Tibial nerve (tissue), 4 donors: ENCODE results near the gene RSL1D1. TPM values are rescaled to one million over a fixed set of nuclear protein-coding genes. Genes with fewer than 3 reads are reported as not detected.

Source experiments
- DNase-seq, 2 donors: peaks; one replicate each; pipeline ENCODE4 v3.0.0-alpha.2; 2019; ENCODE audit warnings: low spot score in 2 of 2
- H3K27ac ChIP-seq, 4 donors: fragments of 200-600 bp; sonication (generic) in 3 of 4; one replicate each; pipeline ENCODE4 v1.5.1; 2017 to 2019; ENCODE audit warnings: mild to moderate bottlenecking in 1 of 4
- H3K27me3 ChIP-seq, 2 donors: fragments of 200-600 bp; sonication (generic) in 1 of 2; one replicate each; pipeline versions ENCODE4 v1.5.1 to v1.6.0; 2017 to 2019
- H3K36me3 ChIP-seq, 3 donors: fragments of 200-600 bp; sonication (generic); one replicate each; pipeline ENCODE4 v1.5.1; 2018 to 2019
- H3K4me1 ChIP-seq, 4 donors: fragments of 200-600 bp; sonication (generic) in 3 of 4; one replicate each; pipeline ENCODE4 v1.5.1; 2017 to 2019
- H3K4me3 ChIP-seq, 4 donors: fragments of 200-600 bp; sonication (generic) in 3 of 4; one replicate each; pipeline ENCODE4 v1.5.1; 2017 to 2019; ENCODE audit warnings: mild to moderate bottlenecking in 1 of 4, moderate library complexity in 1 of 4
- H3K9me3 ChIP-seq, 4 donors: fragments of 200-600 bp; sonication (generic) in 3 of 4; one replicate each; pipeline ENCODE4 v1.5.1; 2017 to 2019
- EP300 ChIP-seq, 2 donors: sonication (generic); formaldehyde crosslinking; IDR thresholded peaks; one replicate each; pipeline ENCODE4 v1.6.1; 2017; ENCODE audit warnings: antibody characterized with exemption in 2 of 2, mild to moderate bottlenecking in 1 of 2
- POLR2A ChIP-seq, 2 donors: fragments of 450-650 bp; IDR thresholded peaks; one replicate each; pipeline ENCODE4 v1.6.1; 2017; ENCODE audit warnings: antibody characterized with exemption in 2 of 2, mild to moderate bottlenecking in 2 of 2, moderate library complexity in 2 of 2
- WGBS, 2 donors: methylation state at CpG; one replicate each; pipeline ENCODE4 v1.1.5; 2018; 5-methylcytosine and 5-hydroxymethylcytosine counted together
- total RNA-seq, 4 donors: library from RNA; depleted of rRNA; stranded (reverse); fragments of >200 nt; gene quantifications; one replicate each; pipeline ENCODE4 v1.1.0, GENCODE V29; 2016
- TF ChIP-seq, protein P1 (sequence below), 5 experiments: fragments of 200-600 bp in 3 of 5; fragments of 450-650 bp in 2 of 5; sonication (generic) in 3 of 5; IDR thresholded peaks; one replicate each; pipeline ENCODE4 v1.5.1; 2016 to 2019; ENCODE audit warnings: antibody characterized with exemption in 5 of 5, mild to moderate bottlenecking in 3 of 5, moderate library complexity in 2 of 5

The RSL1D1 gene
- total RNA-seq, 4 donors from 2014 or later: 67.3 to 107 (median 103) TPM

DNA sequence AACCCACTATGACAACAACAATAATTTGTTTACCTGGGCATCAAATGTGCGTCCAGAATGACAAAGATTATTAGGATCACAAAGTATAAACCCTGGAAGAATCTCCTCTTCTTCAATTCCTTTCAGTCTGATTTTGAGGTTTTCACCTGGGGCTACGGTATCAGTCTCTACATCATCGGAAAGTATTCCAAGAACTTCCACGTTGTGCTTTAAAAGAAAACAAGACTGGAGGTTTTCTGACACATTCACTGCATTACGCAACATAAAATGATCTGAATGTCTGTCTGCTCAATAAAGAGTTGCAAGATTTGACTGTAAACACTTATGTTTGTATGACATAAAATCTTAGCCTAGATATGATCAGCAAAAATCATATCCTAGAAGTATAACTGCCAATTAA lies 26.0 kb upstream of the RSL1D1 start:
- Histone ChIP-seq H3K4me3 (no peak overlapping the region), H3K27ac (no peak overlapping the region), H3K9me3 (no peaks in the 10 kb centered on the region), H3K4me1 (no peaks in the 10 kb centered on the region), H3K36me3 (peaks cover 0 to 93% (median 7%) of the 10 kb centered on the region in 3 donors), H3K27me3 (no peaks in the 10 kb centered on the region)
- WGBS, 2 donors: 85 to 87% methylated on average over 5 of the region's 5 CpGs
- TF ChIP-seq POLR2A (IDR thresholded peaks at IDR 0.05) (no peak), EP300 (IDR thresholded peaks at IDR 0.05) (no peak)
- TF ChIP-seq, protein P1, sequence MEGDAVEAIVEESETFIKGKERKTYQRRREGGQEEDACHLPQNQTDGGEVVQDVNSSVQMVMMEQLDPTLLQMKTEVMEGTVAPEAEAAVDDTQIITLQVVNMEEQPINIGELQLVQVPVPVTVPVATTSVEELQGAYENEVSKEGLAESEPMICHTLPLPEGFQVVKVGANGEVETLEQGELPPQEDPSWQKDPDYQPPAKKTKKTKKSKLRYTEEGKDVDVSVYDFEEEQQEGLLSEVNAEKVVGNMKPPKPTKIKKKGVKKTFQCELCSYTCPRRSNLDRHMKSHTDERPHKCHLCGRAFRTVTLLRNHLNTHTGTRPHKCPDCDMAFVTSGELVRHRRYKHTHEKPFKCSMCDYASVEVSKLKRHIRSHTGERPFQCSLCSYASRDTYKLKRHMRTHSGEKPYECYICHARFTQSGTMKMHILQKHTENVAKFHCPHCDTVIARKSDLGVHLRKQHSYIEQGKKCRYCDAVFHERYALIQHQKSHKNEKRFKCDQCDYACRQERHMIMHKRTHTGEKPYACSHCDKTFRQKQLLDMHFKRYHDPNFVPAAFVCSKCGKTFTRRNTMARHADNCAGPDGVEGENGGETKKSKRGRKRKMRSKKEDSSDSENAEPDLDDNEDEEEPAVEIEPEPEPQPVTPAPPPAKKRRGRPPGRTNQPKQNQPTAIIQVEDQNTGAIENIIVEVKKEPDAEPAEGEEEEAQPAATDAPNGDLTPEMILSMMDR (IDR thresholded peaks at IDR 0.05): no peak
- no peak for DNase-seq

GRCh38 chr16:11876306-11876705 lies 25.0 kb upstream of the RSL1D1 start:
- H3K4me3 ChIP-seq: no peak overlapping the region
- H3K27ac ChIP-seq: no peak overlapping the region
- TF ChIP-seq POLR2A (IDR thresholded peaks at IDR 0.05) (no peak), EP300 (IDR thresholded peaks at IDR 0.05) (no peak)
- TF ChIP-seq, protein P1 (IDR thresholded peaks at IDR 0.05): no peak
- no peak for DNase-seq
- peaks cover 0 to 84% (median 0%) of the 10 kb centered on the region in 3 donors for H3K36me3 ChIP-seq
- no peaks in the 10 kb centered on the region for H3K27me3 ChIP-seq
- no peaks in the 10 kb centered on the region for H3K9me3 ChIP-seq
- peaks cover 0 to 2% (median 0%) of the 10 kb centered on the region in 4 donors for H3K4me1 ChIP-seq
- WGBS, 2 donors: 90 to 91% methylated on average over 10 to 12 of the region's 12 CpGs

GRCh38 chr16:11875721-11876120 lies 24.4 kb upstream of the RSL1D1 start:
- Histone ChIP-seq H3K9me3 (no peaks in the 10 kb centered on the region), H3K36me3 (peaks cover 0 to 78% (median 0%) of the 10 kb centered on the region in 3 donors), H3K27ac (no peak overlapping the region), H3K27me3 (no peaks in the 10 kb centered on the region), H3K4me3 (no peak overlapping the region), H3K4me1 (peaks cover 0 to 8% (median 0%) of the 10 kb centered on the region in 4 donors)
- DNase-seq: no peak
- TF ChIP-seq EP300 (IDR thresholded peaks at IDR 0.05) (no peak), POLR2A (IDR thresholded peaks at IDR 0.05) (no peak)
- TF ChIP-seq, protein P1 (IDR thresholded peaks at IDR 0.05): no peak
- 83 to 90% methylated on average over 5 of the region's 5 CpGs for WGBS, 2 donors

GRCh38 chr16:11871193-11871592 lies 19.9 kb upstream of the RSL1D1 start:
- H3K4me1 ChIP-seq: peaks cover 0 to 20% (median 0%) of the 10 kb centered on the region in 4 donors
- H3K4me3 ChIP-seq: no peak overlapping the region
- H3K36me3 ChIP-seq: peaks cover 0 to 49% (median 0%) of the 10 kb centered on the region in 3 donors
- H3K27ac ChIP-seq: no peak overlapping the region
- 17 to 20% methylated on average over 7 of the region's 7 CpGs for WGBS, 2 donors
- TF ChIP-seq, protein P1 (IDR thresholded peaks at IDR 0.05): no peak
- DNase-seq: peak in 1 of 2 donors; percentile 9
- no peaks in the 10 kb centered on the region for H3K27me3 ChIP-seq
- H3K9me3 ChIP-seq: no peaks in the 10 kb centered on the region

DNA sequence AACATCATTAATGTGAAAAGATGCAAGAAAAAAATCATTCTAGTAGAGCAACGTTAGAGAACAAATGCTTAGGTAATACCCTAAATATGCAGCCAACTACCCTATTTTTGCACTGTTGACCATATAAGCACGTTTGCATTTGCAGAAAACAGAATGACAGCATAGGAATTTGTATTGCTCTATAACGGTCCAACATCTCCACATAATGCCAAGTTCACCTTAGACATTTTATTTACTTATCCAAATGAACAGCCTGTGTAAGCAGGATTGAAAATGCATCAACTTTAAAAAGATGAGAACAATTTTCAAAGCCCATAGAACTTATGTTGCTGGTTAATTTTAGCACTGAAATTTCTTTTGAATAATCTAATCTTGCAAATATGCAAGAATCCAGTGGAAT lies 19.1 kb upstream of the RSL1D1 start:
- H3K36me3 ChIP-seq: peaks cover 0 to 41% (median 0%) of the 10 kb centered on the region in 3 donors
- TF ChIP-seq, protein P1 (IDR thresholded peaks at IDR 0.05): no peak
- TF ChIP-seq EP300 (IDR thresholded peaks at IDR 0.05) (no peak), POLR2A (IDR thresholded peaks at IDR 0.05) (no peak)
- H3K27ac ChIP-seq: no peak overlapping the region

More for the DNA sequence above, 19.1 kb upstream of the RSL1D1 start:
- Histone ChIP-seq H3K27me3 (no peaks in the 10 kb centered on the region), H3K9me3 (no peaks in the 10 kb centered on the region), H3K4me3 (no peak overlapping the region), H3K4me1 (peaks cover 0 to 26% (median 0%) of the 10 kb centered on the region in 4 donors)
- WGBS, 2 donors: 25 to 26% methylated on average over 3 of the region's 3 CpGs
- no peak for DNase-seq
